GM12874 (cell line): ENCODE measurements around the gene RSRP1.

Experiments
- CTCF ChIP-seq: IDR thresholded peaks from 2 replicates; pipeline ENCODE4 v1.5.1; 2011; ENCODE audit warnings: low read depth, mild to moderate bottlenecking, control low read depth, low read length, moderate library complexity; ENCODE audit not compliant: insufficient read depth

RSRP1 gene

GRCh38 chr1:25197982-25198662, 49.1 kb downstream of the RSRP1 start:
- no peak for TF ChIP-seq CTCF

GRCh38 chr1:25197235-25197975, 49.8 kb downstream of the RSRP1 start:
- no peak for TF ChIP-seq CTCF

- TF ChIP-seq CTCF: no peak
Measured at GRCh38 chr1:25196830-25197229, 50.4 kb downstream of the RSRP1 start.

- TF ChIP-seq CTCF: no peak
Measured at GRCh38 chr1:25195835-25196234, 51.4 kb downstream of the RSRP1 start.

- TF ChIP-seq CTCF: no peak
Measured at GRCh38 chr1:25194572-25195020, 52.7 kb downstream of the RSRP1 start.

GRCh38 chr1:25194054-25194453, 53.2 kb downstream of the RSRP1 start:
- no peak for TF ChIP-seq CTCF

GRCh38 chr1:25193229-25193628, 54.0 kb downstream of the RSRP1 start:
- no peak for TF ChIP-seq CTCF
